ENCODE data around the gene AFAP1.

AFAP1 gene

GRCh38 chr4:7753931-7754465, 185.7 kb downstream of the AFAP1 start:
- Histone ChIP-seq H3K27me3 (replicated peaks; ENCODE audit: control insufficient read depth, insufficient read depth, low read length, poor library complexity, severe bottlenecking) (no peaks in the 10 kb centered on the region), H3K27ac (ENCODE audit: insufficient read depth, low read length, poor library complexity, severe bottlenecking) (no peak overlapping the region), H3K36me3 (ENCODE audit: control insufficient read depth, insufficient read depth, low read length) (no peaks in the 10 kb centered on the region), H3K4me3 (ENCODE audit: insufficient read depth, low read depth, low read length, poor library complexity, severe bottlenecking) (no peak overlapping the region), H3K4me1 (ENCODE audit: control insufficient read depth, insufficient read depth, low read length, poor library complexity, severe bottlenecking) (peaks cover 4% of the 10 kb centered on the region), H3K9me3 (ENCODE audit: control insufficient read depth, low read length) (no peaks in the 10 kb centered on the region)
- DNase-seq: no peak

- no peaks in the 10 kb centered on the region for H3K9me3 ChIP-seq (ENCODE audit: control insufficient read depth, low read length)
- no peak overlapping the region for H3K27ac ChIP-seq (ENCODE audit: insufficient read depth, low read length, poor library complexity, severe bottlenecking)
- no peaks in the 10 kb centered on the region for H3K27me3 ChIP-seq (replicated peaks; ENCODE audit: control insufficient read depth, insufficient read depth, low read length, poor library complexity, severe bottlenecking)
- no peak overlapping the region for H3K4me3 ChIP-seq (ENCODE audit: insufficient read depth, low read depth, low read length, poor library complexity, severe bottlenecking)
- H3K36me3 ChIP-seq (ENCODE audit: control insufficient read depth, insufficient read depth, low read length): no peaks in the 10 kb centered on the region
- H3K4me1 ChIP-seq (ENCODE audit: control insufficient read depth, insufficient read depth, low read length, poor library complexity, severe bottlenecking): peaks cover under 1% of the 10 kb centered on the region
- no peak for DNase-seq
Observed at GRCh38 chr4:7753271-7753670, 186.4 kb downstream of the AFAP1 start.

GRCh38 chr4:7752649-7753048, 187.0 kb downstream of the AFAP1 start:
- Histone ChIP-seq H3K4me3 (ENCODE audit: insufficient read depth, low read depth, low read length, poor library complexity, severe bottlenecking) (no peak overlapping the region), H3K9me3 (ENCODE audit: control insufficient read depth, low read length) (no peaks in the 10 kb centered on the region), H3K4me1 (ENCODE audit: control insufficient read depth, insufficient read depth, low read length, poor library complexity, severe bottlenecking) (no peaks in the 10 kb centered on the region), H3K27me3 (replicated peaks; ENCODE audit: control insufficient read depth, insufficient read depth, low read length, poor library complexity, severe bottlenecking) (no peaks in the 10 kb centered on the region), H3K27ac (ENCODE audit: insufficient read depth, low read length, poor library complexity, severe bottlenecking) (no peak overlapping the region), H3K36me3 (ENCODE audit: control insufficient read depth, insufficient read depth, low read length) (no peaks in the 10 kb centered on the region)
- no peak for DNase-seq

GRCh38 chr4:7750972-7751371, 188.7 kb downstream of the AFAP1 start:
- Histone ChIP-seq H3K27ac (ENCODE audit: insufficient read depth, low read length, poor library complexity, severe bottlenecking) (no peak overlapping the region), H3K4me3 (ENCODE audit: insufficient read depth, low read depth, low read length, poor library complexity, severe bottlenecking) (no peak overlapping the region)
- DNase-seq: no peak

GRCh38 chr4:7750523-7750922, 189.1 kb downstream of the AFAP1 start:
- H3K36me3 ChIP-seq (ENCODE audit: control insufficient read depth, insufficient read depth, low read length): no peaks in the 10 kb centered on the region

More at GRCh38 chr4:7750972-7751371, 188.7 kb downstream of the AFAP1 start:
- Histone ChIP-seq H3K9me3 (ENCODE audit: control insufficient read depth, low read length) (no peaks in the 10 kb centered on the region), H3K36me3 (ENCODE audit: control insufficient read depth, insufficient read depth, low read length) (no peaks in the 10 kb centered on the region), H3K4me1 (ENCODE audit: control insufficient read depth, insufficient read depth, low read length, poor library complexity, severe bottlenecking) (no peaks in the 10 kb centered on the region), H3K27me3 (replicated peaks; ENCODE audit: control insufficient read depth, insufficient read depth, low read length, poor library complexity, severe bottlenecking) (no peaks in the 10 kb centered on the region)

GRCh38 chr4:7747566-7747965, 192.1 kb downstream of the AFAP1 start:
- H3K4me1 ChIP-seq (ENCODE audit: control insufficient read depth, insufficient read depth, low read length, poor library complexity, severe bottlenecking): no peaks in the 10 kb centered on the region
- no peak for DNase-seq
- H3K4me3 ChIP-seq (ENCODE audit: insufficient read depth, low read depth, low read length, poor library complexity, severe bottlenecking): no peak overlapping the region
- no peaks in the 10 kb centered on the region for H3K27me3 ChIP-seq (replicated peaks; ENCODE audit: control insufficient read depth, insufficient read depth, low read length, poor library complexity, severe bottlenecking)
- no peaks in the 10 kb centered on the region for H3K36me3 ChIP-seq (ENCODE audit: control insufficient read depth, insufficient read depth, low read length)
- no peaks in the 10 kb centered on the region for H3K9me3 ChIP-seq (ENCODE audit: control insufficient read depth, low read length)
- no peak overlapping the region for H3K27ac ChIP-seq (ENCODE audit: insufficient read depth, low read length, poor library complexity, severe bottlenecking)

More at GRCh38 chr4:7750523-7750922, 189.1 kb downstream of the AFAP1 start:
- H3K4me1 ChIP-seq (ENCODE audit: control insufficient read depth, insufficient read depth, low read length, poor library complexity, severe bottlenecking): no peaks in the 10 kb centered on the region
- no peak for DNase-seq
- no peaks in the 10 kb centered on the region for H3K9me3 ChIP-seq (ENCODE audit: control insufficient read depth, low read length)
- no peak overlapping the region for H3K27ac ChIP-seq (ENCODE audit: insufficient read depth, low read length, poor library complexity, severe bottlenecking)
- no peaks in the 10 kb centered on the region for H3K27me3 ChIP-seq (replicated peaks; ENCODE audit: control insufficient read depth, insufficient read depth, low read length, poor library complexity, severe bottlenecking)
- no peak overlapping the region for H3K4me3 ChIP-seq (ENCODE audit: insufficient read depth, low read depth, low read length, poor library complexity, severe bottlenecking)

- no peak overlapping the region for H3K27ac ChIP-seq (ENCODE audit: insufficient read depth, low read length, poor library complexity, severe bottlenecking)
- no peaks in the 10 kb centered on the region for H3K4me1 ChIP-seq (ENCODE audit: control insufficient read depth, insufficient read depth, low read length, poor library complexity, severe bottlenecking)
- DNase-seq: no peak
- no peaks in the 10 kb centered on the region for H3K27me3 ChIP-seq (replicated peaks; ENCODE audit: control insufficient read depth, insufficient read depth, low read length, poor library complexity, severe bottlenecking)
- H3K9me3 ChIP-seq (ENCODE audit: control insufficient read depth, low read length): no peaks in the 10 kb centered on the region
- no peak overlapping the region for H3K4me3 ChIP-seq (ENCODE audit: insufficient read depth, low read depth, low read length, poor library complexity, severe bottlenecking)
- H3K36me3 ChIP-seq (ENCODE audit: control insufficient read depth, insufficient read depth, low read length): no peaks in the 10 kb centered on the region
Observed at GRCh38 chr4:7747062-7747385, 192.6 kb downstream of the AFAP1 start.

- no peaks in the 10 kb centered on the region for H3K9me3 ChIP-seq (ENCODE audit: control insufficient read depth, low read length)
- H3K36me3 ChIP-seq (ENCODE audit: control insufficient read depth, insufficient read depth, low read length): no peaks in the 10 kb centered on the region
- H3K27ac ChIP-seq (ENCODE audit: insufficient read depth, low read length, poor library complexity, severe bottlenecking): no peak overlapping the region
- no peak for DNase-seq
- no peak overlapping the region for H3K4me3 ChIP-seq (ENCODE audit: insufficient read depth, low read depth, low read length, poor library complexity, severe bottlenecking)
- no peaks in the 10 kb centered on the region for H3K4me1 ChIP-seq (ENCODE audit: control insufficient read depth, insufficient read depth, low read length, poor library complexity, severe bottlenecking)
- H3K27me3 ChIP-seq (replicated peaks; ENCODE audit: control insufficient read depth, insufficient read depth, low read length, poor library complexity, severe bottlenecking): no peaks in the 10 kb centered on the region
Observed at GRCh38 chr4:7746351-7747061, 193.2 kb downstream of the AFAP1 start.

GRCh38 chr4:7745301-7745885, 194.3 kb downstream of the AFAP1 start:
- DNase-seq: no peak
- Histone ChIP-seq H3K9me3 (ENCODE audit: control insufficient read depth, low read length) (no peaks in the 10 kb centered on the region), H3K4me1 (ENCODE audit: control insufficient read depth, insufficient read depth, low read length, poor library complexity, severe bottlenecking) (no peaks in the 10 kb centered on the region), H3K27me3 (replicated peaks; ENCODE audit: control insufficient read depth, insufficient read depth, low read length, poor library complexity, severe bottlenecking) (no peaks in the 10 kb centered on the region), H3K27ac (ENCODE audit: insufficient read depth, low read length, poor library complexity, severe bottlenecking) (no peak overlapping the region), H3K4me3 (ENCODE audit: insufficient read depth, low read depth, low read length, poor library complexity, severe bottlenecking) (no peak overlapping the region), H3K36me3 (ENCODE audit: control insufficient read depth, insufficient read depth, low read length) (no peaks in the 10 kb centered on the region)

GRCh38 chr4:7744142-7744804, 195.4 kb downstream of the AFAP1 start:
- Histone ChIP-seq H3K36me3 (ENCODE audit: control insufficient read depth, insufficient read depth, low read length) (no peaks in the 10 kb centered on the region), H3K27me3 (replicated peaks; ENCODE audit: control insufficient read depth, insufficient read depth, low read length, poor library complexity, severe bottlenecking) (no peaks in the 10 kb centered on the region), H3K9me3 (ENCODE audit: control insufficient read depth, low read length) (no peaks in the 10 kb centered on the region), H3K4me1 (ENCODE audit: control insufficient read depth, insufficient read depth, low read length, poor library complexity, severe bottlenecking) (no peaks in the 10 kb centered on the region), H3K4me3 (ENCODE audit: insufficient read depth, low read depth, low read length, poor library complexity, severe bottlenecking) (no peak overlapping the region), H3K27ac (ENCODE audit: insufficient read depth, low read length, poor library complexity, severe bottlenecking) (no peak overlapping the region)
- no peak for DNase-seq
